Measurements from ENCODE around the gene ZNF688.
"Not testable (repeated sequence)": the region's sequence is repeated elsewhere in the genome, so short reads cannot be mapped to it uniquely, and the experiment has no call there.

ZNF688 gene

DNA sequence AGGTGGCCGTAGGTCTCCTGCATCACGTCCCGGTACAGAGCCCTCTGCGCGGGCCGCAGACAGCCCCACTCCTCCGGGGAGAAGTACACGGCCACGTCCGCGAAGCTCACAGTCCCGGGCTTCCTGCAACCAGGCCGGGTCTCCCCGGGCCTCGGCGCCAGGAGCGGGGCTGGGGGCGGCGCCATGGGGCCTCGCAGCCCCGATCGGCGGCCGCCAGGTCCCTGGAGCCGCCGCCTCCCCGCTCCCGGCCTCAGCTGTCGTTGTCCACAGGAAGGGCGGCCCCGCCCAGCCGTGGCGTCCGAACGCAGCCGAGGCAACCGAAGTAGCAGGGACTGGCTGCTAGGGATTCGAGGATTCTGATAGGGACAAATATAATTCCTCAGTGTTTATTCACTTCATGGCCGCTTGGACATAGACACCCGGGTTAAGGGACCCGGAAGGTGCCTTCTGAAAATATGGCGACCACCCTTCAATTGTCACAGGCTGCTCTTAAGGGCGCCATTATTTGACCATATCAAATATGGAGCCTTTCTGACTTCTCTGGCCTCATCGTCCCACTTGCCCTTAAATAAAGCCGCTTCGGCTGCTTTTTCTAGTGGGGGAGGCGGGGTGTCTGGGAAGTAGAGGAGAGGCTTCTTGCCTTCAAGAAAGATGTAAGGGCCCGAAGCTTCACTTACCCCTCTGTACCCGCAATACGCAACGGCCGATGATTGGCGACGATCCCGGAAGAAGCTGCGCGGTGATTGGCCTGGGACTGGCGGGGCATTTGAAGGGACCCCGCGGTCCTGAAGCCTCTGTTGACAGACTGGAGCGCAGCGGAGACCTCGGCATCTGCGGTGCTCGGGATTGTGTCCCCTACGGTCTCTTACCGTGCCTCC, at the start of gene ZNF688:
ZNF688 (minus strand) TSS at position 270 of the 878 bp plus-strand sequence; CDS start at position 185, 85 bp downstream.
- peak; percentile 93 for DNase-seq

DNA sequence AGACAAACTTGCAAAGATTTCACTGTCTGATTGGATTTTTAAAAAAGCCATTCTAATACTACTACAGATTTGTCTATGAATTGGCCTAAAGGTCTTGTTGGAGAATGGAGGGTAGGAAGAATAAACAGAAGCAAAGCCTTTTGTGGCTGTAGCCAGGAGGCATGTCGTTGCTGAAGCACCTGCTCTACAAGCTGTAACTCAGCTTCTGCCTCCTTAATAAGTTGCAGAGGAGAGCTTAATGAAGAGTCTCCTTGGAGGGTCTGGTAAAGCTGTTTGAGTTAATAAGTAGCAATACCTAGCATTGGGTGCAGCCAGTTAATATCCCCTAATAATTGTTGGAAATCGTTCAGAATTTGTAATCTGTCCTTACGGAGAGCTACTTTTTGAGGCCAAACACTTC, 48.7 kb upstream of the ZNF688 start:
- no peak for DNase-seq

DNA sequence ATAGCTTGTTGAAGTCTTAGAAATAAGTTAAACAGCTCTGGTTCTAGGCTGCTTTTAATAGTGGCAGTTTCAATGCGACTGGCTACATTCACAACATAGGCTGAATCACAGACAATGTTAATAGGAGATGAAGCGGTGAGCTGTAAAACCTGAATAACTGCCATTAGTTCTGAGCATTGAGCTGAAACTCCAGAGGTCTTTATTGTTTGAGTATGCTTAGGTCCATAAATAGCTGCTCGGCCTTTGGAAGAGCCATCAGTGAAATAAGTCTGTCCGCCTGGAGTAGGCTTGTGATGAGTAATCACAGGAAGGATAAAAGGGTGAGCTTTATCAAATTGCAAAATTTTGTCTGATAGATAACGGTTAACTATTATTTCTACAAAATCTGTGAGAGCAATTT, 48.1 kb upstream of the ZNF688 start:
- DNase-seq, result no peak

DNA sequence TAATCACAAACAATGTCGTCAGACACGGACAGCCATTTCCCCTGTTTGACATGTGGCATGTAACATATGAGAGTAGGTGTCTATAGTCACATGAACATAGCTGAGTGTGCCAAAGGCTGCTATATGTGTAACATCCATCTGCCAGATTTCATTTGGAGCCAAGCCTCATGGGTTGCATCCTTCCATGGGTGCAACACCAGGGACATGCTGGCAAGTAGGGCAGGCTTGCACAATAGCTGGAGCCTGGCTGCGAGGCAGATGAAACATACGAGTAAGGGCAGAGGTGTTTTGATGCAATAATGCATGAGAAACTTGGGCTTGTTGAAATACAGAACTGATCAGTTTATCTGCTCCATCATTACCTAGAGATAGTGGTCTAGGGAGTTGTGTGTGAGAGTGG, 47.7 kb upstream of the ZNF688 start:
- no peak for DNase-seq

DNA sequence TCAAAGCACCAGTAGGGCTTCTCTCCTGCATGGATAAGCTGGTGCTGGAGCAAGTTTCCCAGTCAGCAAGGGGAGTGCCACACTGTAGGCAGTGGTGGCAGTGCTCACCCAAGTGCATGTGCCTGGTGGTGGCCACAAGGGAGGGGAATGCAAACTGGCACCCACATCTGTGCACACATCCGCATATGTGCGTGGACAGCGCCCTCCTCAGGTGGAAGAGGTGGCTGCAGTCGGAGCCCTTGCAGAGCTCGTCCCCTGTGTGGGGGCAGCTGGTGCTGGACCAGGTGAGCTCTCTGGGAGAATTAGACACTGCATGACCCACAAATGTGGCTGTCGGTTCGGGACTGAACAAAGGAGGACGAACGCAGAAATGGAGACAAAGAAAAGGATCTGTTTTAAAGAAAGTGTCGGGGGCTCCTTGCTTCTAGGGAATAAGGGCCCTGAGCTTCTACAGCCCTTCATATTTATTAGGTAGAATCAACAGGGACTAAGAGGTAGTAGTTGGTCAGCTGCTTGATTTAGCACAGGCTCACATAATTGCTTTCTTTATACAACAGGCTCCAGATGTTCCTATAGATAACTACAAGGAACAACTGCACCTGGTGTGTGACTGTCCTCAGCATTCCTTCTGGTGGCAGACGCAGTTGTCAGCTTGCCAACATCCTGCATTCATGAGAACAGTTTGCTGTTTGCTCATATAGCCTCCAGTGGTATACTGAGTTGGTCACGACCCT, 44.0 kb upstream of the ZNF688 start:
- DNase-seq, result peak; percentile 69

DNA sequence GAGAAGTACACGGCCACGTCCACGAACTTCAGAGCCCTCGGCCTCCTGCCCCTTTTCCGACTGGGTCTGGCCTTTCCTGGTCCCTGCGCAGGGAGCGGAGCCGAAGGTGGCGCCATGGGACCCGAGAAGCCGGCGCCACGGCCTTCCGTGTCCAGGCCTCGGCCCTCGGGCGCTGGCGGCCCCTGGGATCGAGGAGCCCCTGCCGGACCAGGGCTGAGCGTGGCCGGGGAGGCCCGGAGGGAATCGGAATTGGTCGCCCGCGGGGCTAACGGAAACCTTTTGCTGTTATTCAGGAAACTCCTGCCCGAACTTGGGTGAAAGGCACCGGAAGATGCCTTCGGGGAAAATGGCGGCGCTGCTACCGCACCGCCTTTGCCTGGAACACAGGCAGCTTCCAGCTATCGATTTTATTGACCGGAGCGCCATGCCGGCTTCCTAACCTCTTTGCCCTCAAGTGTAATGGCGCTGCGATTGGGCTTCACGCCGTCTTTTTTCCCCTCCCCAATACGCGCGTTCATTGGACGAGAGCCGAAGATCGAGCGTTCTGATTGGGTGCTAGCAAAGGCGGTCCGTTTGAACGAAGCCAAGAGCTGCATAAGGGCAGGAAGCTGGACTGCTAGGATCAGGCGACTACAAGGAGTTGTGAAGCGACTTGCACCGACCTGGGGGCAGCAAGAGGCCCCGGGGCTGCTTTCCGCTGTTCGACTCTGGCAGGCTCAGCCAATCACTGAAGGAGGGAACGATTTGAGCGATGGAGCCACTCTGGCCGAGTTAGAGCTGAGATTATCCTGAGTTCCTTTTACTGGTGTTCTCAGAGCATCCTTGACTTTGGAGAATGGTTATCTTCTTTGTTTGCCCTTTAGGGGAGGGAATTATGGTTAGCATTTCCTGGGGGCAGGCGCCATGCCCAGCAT, 38.7 kb upstream of the ZNF688 start, which contains the start of gene ZNF689:
ZNF689 (minus strand) TSS at position 464 of the 914 bp plus-strand sequence; CDS start at position 116, 348 bp downstream.
- peak; percentile 91 for DNase-seq

DNA sequence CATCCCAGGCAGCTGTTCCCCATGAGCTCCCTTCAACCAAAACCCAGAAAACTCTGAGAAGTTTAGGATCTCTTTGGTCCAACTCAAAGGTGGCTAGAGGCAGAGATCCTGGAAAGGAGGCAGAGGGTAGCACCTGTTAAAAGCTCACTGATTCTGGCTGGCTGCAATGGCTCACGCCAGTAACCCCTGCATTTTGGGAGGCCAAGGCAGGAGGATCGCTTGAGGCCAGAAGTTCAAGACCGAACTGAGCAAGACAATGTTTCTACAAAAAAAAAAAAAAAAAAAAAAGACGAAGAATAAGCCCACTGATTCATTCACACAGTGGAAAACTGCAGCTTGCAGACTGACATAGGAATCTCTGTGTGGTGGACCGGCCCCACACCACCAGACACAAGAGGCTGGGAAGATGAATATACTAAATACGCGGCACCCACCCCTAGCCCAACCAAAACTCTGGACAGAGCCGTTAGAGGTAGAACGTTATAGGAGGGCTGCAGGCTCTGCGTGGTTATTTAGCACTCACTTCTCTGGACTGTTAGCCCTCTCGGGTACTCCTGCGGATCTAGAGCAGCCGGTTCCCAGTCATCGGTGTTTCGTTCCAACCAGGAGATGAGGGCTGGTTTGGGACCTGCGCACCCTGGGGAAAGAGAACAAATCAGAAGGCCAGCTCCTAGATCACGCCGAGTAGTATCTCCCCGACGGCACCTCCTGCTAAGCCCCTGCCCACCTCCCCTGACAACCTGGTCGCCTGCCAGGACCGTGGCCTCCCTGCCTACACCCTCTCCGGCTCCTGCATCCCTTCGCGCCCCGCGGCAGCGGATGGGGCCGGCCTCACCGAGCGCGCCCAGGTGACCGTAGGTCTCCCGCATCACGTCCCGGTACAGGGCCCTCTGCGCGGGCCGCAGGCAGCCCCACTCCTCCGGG, 37.8 kb upstream of the ZNF688 start:
- peak; percentile 48 for DNase-seq

DNA sequence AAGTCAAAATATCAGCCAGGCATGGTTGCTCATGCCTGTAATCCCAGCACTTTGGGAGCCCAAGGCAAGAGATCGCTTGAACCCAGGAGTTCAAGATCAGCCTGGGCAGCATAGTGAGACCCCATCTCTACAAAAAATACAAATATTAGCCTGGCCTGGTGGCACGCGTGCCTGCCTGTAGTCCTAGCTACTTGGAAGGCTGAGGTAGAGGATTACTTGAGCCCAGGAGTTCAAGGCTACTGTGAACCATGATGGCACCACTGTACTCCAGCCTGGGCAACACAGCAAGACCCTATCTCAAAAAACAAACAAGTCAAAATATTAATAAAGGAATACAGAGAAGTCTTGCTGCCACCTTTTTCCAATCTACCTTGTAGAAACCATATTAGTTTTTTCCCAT, 34.5 kb upstream of the ZNF688 start:
- DNase-seq, result no peak

DNA sequence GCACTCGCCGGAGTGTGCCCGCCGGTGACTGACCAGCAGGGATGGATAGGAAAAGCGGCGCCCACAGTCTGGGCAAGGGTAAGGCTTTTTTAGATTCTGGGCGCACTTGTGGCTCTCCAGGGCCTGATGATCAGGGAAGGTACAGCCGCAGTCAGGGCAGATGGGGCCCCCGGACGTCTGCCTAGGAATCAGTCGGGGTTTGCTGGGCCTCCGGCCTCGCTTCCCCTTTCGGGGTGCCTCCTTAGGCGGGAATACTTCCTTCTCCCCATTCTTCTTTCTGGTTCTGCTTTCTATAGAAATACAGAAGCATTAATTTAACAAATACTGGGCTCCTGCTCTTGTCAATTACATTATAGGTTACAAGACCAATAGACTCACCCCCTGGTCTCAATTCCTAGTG, 33.6 kb upstream of the ZNF688 start:
- DNase-seq, result no peak

DNA sequence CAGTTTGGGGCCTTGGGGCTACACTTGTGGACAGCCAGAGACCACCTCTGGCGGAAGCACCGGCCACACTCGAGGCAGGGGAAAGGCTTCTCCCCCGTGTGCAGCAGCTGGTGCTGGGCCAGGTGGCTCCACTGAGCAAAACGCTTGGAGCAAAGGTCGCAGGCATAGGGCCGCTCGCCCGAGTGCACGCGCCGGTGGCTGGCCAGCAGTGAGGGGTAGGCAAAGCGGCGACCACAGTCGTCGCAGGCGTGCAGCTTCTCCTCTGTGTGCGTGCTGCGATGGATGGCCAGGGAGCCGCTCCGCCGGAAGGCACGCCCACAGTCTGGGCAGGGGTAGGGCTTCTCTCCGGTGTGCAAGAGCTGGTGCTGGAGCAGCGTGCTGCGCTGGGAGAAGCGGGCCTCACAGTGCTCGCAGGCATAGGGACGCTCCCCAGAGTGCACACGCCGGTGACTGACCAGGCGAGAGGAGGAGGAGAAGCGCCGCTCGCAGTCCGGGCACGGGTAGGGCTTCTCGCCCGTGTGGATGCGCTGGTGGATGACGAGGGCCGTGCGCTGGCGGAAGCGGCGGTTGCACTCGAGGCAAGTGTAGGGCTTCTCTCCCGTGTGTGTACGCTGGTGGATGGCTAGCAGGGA, 32.9 kb upstream of the ZNF688 start:
- DNase-seq, result no peak

DNA sequence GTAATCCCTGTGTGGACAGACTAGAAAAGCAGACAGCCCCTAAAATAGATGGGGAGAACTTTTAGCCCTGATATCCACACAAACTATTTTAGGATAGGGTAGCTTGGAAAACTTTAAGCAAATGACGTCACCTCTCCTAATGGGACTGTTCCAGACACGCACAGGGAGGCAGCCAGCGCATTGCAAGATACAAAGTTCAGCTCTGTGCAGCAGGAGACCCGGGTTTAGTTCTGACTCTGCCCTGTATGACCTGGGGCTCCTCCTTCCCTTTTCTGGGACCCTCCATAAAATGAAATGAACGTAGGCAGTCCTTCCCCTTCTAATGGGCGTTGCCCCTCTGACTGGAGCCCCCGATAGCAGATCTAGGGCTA, 32.4 kb upstream of the ZNF688 start:
- DNase-seq, result no peak

DNA sequence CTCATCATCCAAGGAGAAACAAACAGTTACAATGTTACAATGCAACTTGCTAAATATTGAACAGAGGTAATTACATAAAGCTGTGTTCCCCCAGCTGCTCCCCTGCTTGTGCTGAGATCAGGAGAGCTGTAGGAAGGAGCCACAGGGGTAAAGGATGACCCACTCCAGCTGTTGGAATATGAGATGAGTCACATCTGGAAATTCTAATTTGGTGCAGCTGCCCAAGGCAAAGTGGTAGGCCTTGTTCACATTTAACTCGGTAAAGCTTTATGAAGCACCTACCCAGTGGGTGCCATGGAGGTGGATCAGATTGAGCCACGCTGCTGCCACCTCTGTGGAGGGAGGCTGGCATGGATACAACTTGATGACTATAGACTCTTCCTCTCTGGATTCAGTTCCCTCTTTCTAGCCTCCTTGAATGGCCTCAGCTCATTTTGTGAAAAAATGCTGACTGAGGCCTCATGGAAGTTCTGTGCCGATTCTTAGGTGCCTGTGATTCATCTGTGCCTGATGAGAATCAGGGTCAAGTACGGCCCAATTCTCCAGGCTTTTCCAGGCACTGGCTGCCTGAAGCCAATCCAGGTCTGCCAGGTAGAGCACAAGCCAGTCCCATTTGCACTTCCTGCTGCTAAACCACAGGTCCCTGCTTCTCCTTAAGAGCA, 31.2 kb upstream of the ZNF688 start:
- DNase-seq, result no peak

DNA sequence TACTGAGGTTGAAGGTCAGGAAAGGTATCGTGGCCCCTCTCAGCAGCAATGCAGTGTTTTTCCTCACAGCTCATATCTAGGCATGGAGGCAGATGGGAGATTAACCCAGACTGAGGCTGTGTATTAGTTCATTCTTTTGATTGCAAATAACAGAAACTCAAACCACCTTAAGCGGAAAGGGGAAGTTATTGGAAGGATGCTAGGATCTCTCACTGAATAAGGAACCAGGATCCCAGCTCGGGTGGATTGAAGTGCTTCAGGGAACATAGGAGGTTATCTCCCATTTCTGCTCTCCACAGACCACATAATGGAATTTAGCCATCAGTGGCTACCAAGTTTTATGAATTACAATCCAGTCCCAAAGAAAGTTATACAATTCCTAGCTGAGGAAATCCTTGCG, 30.5 kb upstream of the ZNF688 start:
- no peak for DNase-seq

DNA sequence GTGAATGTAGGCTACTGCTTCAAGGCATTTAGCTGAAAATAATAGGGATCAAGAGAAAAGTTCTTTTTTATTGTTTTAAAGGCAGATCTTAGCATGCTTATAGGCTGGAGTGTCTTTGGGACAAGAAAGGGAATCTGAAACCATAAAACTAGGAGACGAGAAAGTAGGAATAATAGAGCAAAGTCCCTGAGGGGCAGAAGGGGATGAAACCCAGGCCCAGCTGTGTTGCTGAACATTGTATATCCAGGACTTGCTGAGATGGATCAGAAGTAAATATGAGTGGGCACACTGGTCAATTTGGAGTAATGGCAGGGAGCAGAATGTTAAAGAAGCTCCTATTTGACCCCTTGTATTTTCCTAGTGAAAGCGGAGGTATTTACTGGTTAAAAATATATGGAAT, 29.4 kb upstream of the ZNF688 start:
- no peak for DNase-seq

DNA sequence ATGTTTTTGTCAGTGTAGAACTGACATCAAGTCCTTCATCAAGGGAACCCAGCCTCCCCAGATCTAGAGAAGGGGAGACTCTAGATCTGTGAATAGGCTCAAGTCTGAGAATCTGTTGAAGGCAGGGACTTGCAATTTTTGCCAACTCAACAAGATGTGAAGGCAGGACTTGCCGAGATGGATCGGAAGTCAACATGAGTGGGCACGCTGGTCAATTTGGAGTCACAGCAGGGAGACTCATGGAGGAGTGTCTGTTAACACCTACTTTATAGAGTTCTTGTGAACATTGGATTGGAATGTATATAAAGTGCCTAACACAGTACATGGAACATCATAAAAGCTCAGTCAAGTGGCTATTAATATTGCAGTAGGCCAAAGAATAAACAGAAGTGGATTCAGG, 28.7 kb upstream of the ZNF688 start:
- no peak for DNase-seq

DNA sequence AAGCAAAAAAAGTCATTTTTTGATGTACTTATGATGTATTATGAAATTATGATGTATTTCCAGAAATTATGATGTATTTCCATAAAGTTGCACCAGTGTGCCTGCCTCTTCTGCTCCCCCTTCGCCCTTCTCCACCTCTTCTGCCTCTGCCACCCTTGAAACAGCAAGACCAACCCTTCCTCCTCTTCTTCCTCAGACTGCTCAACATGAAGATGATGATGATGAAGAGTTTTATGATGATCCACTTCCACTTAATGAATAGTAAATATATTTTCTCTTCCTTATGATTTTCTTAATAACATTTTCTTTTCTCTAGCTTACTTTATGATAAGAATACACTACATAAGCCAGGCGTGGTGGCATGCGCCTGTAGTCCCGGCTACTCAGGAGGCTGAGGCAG, 21.4 kb upstream of the ZNF688 start:
- no peak for DNase-seq

DNA sequence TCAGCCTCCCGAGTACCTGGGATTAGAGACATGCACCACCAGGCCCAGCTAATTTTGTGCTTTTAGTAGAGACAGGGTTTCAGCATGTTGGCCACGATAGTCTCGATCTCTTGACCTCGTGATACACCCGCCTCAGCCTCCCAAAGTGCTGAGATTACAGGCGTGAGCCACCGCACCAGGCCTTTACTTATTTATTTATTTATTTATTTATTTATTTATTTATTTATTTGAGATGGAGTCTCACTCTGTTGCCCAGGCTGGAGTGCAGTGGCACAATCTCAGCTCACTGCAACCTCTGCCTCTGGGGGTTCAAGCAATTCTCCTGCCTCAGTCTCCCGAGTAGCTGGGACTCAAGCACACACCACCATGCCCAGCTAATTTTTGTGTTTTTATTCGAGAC, 19.4 kb upstream of the ZNF688 start:
- DNase-seq, result not testable (repeated sequence)

DNA sequence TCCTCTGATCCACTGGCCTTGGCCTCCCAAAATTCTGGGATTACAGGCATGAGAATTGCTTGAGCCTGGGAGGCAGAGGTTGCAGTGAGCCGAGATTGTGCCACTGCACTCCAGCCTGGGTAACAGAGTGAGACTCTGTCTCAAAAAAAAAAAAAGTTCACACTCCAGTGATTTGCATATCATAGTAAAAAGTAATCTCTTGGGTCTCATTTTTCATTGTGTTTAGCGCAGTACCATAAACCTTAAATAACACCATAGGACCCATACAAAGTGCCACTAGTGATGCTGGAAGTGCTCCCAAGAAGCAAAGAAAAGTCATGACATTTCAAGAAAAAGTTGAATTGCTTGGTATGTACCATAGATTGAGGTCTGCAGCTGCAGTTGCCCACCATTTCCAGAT, 18.1 kb upstream of the ZNF688 start:
- not testable (repeated sequence) for DNase-seq

DNA sequence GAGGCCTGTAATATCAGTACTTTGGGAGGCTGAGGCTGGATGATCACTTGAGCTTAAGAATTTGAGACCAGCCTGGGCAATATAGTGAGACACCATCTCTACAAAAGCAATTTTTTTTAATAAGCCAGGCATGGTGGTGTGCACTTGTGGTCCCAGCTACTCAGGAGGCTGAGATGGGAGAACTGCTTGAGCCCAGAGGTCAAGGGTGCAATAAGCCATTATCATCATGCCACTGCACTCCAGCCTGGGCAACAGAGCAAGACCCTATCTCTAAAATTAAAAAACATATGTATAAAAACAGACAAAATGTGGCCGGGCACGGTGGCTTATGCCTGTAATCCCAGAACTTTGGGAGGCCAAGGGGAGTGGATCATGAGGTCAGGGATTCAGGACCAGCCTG, 17.1 kb upstream of the ZNF688 start:
- DNase-seq, result no peak

DNA sequence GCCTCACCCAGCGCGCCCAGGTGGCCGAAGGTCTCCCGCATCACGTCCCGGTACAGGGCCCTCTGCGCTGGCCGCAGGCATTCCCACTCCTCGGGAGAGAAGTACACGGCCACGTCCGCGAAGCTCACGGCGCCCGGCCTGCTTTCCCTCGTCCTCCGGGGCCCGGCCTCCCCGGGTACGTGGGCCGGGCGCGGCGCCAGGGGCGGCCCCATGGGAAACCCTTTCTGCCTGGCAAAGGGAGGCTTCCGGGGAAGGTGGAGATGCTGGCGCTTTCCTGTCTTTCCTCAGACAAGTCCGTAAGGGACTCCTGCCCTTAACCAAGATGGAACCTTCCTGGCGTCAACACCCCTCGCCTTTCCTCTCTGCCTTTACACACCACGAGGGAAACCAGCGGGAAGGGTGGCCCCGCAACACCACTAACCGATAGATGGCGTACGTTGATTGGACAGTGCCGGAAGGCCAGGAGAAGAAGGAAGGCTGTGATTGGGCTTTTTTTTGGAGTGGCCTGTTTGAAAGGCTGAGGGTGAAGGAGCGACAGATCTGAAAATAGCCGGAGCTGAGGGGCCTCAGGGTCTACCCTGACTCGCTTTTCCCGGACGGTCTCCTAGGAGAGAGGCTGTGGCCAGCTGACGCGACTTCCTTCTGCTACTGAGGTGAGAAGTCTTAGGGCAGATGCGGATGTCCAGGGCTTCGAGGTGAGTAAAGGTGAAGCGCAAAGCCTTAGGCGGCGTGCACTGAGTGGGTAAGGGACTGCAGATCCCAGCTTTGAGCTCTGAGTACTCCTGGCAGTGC, 14.1 kb upstream of the ZNF688 start, which contains the start of gene ZNF785:
ZNF785 (minus strand) TSS at position 298 of the 792 bp plus-strand sequence; CDS start at position 212, 86 bp downstream.
- DNase-seq, result peak; percentile 91

Data from activated naive CD4-positive, alpha-beta T cell treated with anti-CD3 and anti-CD28 coated beads, Interleukin-2, amount 50 U/mL, for 16 hours (primary cell).